Adrenal gland (tissue), 12 donors: ENCODE measurements around the gene ALDH3B2. TPM values are rescaled to one million over a fixed set of nuclear protein-coding genes. Genes with fewer than 3 reads are reported as not detected.

Source experiments
- DNase-seq, 7 donors: peaks; one replicate each; pipeline ENCODE4 v3.0.0-alpha.2; 2019 to 2020
- H3K27ac ChIP-seq, 5 donors: fragments of 200-600 bp; sonication (generic) in 4 of 5; 1 replicate in 3 of 5; 2 replicates in 2 of 5; pipeline versions ENCODE4 v1.5.1 to v1.8.0; 2016 to 2020; ENCODE audit warnings: mild to moderate bottlenecking in 1 of 5
- H3K27me3 ChIP-seq: fragments of 200-600 bp; 2 replicates; pipeline ENCODE4 v1.8.0; 2021
- H3K36me3 ChIP-seq, 2 donors: fragments of 200-600 bp; replicated peaks in 1 of 2; 1 replicate in 1 of 2; 2 replicates in 1 of 2; pipeline versions ENCODE4 v1.5.1 to v1.8.0; 2018 to 2022
- H3K4me1 ChIP-seq, 2 donors: fragments of 200-600 bp; replicated peaks in 1 of 2; 1 replicate in 1 of 2; 2 replicates in 1 of 2; pipeline versions ENCODE4 v1.5.1 to v1.8.0; 2018 to 2021
- H3K4me3 ChIP-seq, 4 donors: fragments of 200-600 bp; sonication (generic) in 3 of 4; one replicate each; pipeline ENCODE4 v1.5.1; 2016 to 2018
- H3K9me3 ChIP-seq, 3 donors: fragments of 200-600 bp; sonication (generic) in 1 of 3; replicated peaks in 1 of 3; 1 replicate in 2 of 3; 2 replicates in 1 of 3; pipeline versions ENCODE4 v1.5.1 to v1.8.0; 2016 to 2021
- POLR2A ChIP-seq, 2 donors: fragments of 450-650 bp; IDR thresholded peaks; one replicate each; pipeline ENCODE4 v1.6.1; 2017; ENCODE audit warnings: antibody characterized with exemption in 2 of 2, mild to moderate bottlenecking in 2 of 2, moderate library complexity in 1 of 2
- WGBS, 4 donors: extraction: QIAGEN DNeasy Blood & Tissue Kit in 2 of 4; methylation state at CpG; one replicate each; pipeline versions ENCODE4 v1.1.5 to v1.1.7; 2013 to 2017; 5-methylcytosine and 5-hydroxymethylcytosine counted together
- intact Hi-C, 2 donors: fragments of 100-400 bp; cut with DNase I; formaldehyde crosslinking; loops; one replicate each; pipeline versions ENCODE4 v1.14.1 to v1.15.0; 2022 to 2023
- polyA plus RNA-seq, 3 donors: library from polyadenylated mRNA; stranded (reverse); fragments of 200-250 nt in 2 of 3; fragments of 350-450 nt in 1 of 3; fragmentation: Illumina TruSeq in 1 of 3; extraction: RNeasy Lipid Tissue Mini Kit (QIAGEN cat#74804) in 1 of 3; gene quantifications; one replicate each; pipeline ENCODE4 v1.2.3, GENCODE V29; 2013 to 2014
- total RNA-seq, 9 donors: library from RNA; depleted of rRNA in 4 of 9; stranded (reverse); fragments of >200 nt in 4 of 9; fragments of 120-200 nt in 1 of 9; fragmentation: NEBNext Ultra II Directional in 1 of 9; extraction: Animal tissue kit (Norgen Biotek cat#: 25700) in 1 of 9; gene quantifications; one replicate each; pipeline versions ENCODE4 v1.1.0 to v1.2.4, GENCODE V29; 2013 to 2023
- TF ChIP-seq, protein P1 (sequence below), 6 experiments: fragments of 450-650 bp in 4 of 6; fragments of 200-600 bp in 2 of 6; sonication (generic) in 1 of 6; IDR thresholded peaks; 1 replicate in 5 of 6; 2 replicates in 1 of 6; pipeline versions ENCODE4 v1.5.1 to v1.8.0; 2016 to 2021; ENCODE audit warnings: antibody characterized with exemption in 6 of 6, mild to moderate bottlenecking in 2 of 6, moderate library complexity in 1 of 6
- donor health status: healthy with polysubstance abuse.
- donor health status: Bipolar disorder and iron deficiency.
- donor health status: DM: yes; HTN: yes; CAD: no.
- donor health status: DM: no; HTN: no; CAD: no.
- donor health status: DM: no; HTN: no; CAD: no.
- donor health status: DM: yes; HTN: yes; CAD: no.

The ALDH3B2 gene
- total and polyA plus RNA-seq, 12 donors = 0.10 TPM; not detected in 11

GRCh38 chr11:67666676-67667489 is 7.5 kb downstream of the ALDH3B2 start:
- DNase-seq = peak in 1 of 7 donors; percentile 46
- Histone ChIP-seq H3K36me3 (no peaks in the 10 kb centered on the region), H3K4me3 (no peak overlapping the region), H3K4me1 (no peaks in the 10 kb centered on the region), H3K27ac (no peak overlapping the region), H3K9me3 (no peaks in the 10 kb centered on the region), H3K27me3 (no peaks in the 10 kb centered on the region)
- TF ChIP-seq, protein P1, sequence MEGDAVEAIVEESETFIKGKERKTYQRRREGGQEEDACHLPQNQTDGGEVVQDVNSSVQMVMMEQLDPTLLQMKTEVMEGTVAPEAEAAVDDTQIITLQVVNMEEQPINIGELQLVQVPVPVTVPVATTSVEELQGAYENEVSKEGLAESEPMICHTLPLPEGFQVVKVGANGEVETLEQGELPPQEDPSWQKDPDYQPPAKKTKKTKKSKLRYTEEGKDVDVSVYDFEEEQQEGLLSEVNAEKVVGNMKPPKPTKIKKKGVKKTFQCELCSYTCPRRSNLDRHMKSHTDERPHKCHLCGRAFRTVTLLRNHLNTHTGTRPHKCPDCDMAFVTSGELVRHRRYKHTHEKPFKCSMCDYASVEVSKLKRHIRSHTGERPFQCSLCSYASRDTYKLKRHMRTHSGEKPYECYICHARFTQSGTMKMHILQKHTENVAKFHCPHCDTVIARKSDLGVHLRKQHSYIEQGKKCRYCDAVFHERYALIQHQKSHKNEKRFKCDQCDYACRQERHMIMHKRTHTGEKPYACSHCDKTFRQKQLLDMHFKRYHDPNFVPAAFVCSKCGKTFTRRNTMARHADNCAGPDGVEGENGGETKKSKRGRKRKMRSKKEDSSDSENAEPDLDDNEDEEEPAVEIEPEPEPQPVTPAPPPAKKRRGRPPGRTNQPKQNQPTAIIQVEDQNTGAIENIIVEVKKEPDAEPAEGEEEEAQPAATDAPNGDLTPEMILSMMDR (IDR thresholded peaks at IDR 0.05) = no peak
- no peak for TF ChIP-seq POLR2A (IDR thresholded peaks at IDR 0.05)
- WGBS, 4 donors = 73 to 82% (median 76%) methylated on average over 6 to 20 of the region's 20 CpGs
- intact Hi-C loops = no loop called here

GRCh38 chr11:67666303-67666645 is 8.1 kb downstream of the ALDH3B2 start:
- Histone ChIP-seq H3K27ac (no peak overlapping the region), H3K9me3 (no peaks in the 10 kb centered on the region), H3K36me3 (no peaks in the 10 kb centered on the region), H3K4me1 (no peaks in the 10 kb centered on the region), H3K27me3 (no peaks in the 10 kb centered on the region), H3K4me3 (no peak overlapping the region)
- DNase-seq = no peak
- no peak for TF ChIP-seq POLR2A (IDR thresholded peaks at IDR 0.05)
- TF ChIP-seq, protein P1 (IDR thresholded peaks at IDR 0.05) = no peak
- WGBS, 4 donors = 83 to 87% (median 85%) methylated on average over 6 to 11 of the region's 11 CpGs
- intact Hi-C loops = no loop called here

DNA sequence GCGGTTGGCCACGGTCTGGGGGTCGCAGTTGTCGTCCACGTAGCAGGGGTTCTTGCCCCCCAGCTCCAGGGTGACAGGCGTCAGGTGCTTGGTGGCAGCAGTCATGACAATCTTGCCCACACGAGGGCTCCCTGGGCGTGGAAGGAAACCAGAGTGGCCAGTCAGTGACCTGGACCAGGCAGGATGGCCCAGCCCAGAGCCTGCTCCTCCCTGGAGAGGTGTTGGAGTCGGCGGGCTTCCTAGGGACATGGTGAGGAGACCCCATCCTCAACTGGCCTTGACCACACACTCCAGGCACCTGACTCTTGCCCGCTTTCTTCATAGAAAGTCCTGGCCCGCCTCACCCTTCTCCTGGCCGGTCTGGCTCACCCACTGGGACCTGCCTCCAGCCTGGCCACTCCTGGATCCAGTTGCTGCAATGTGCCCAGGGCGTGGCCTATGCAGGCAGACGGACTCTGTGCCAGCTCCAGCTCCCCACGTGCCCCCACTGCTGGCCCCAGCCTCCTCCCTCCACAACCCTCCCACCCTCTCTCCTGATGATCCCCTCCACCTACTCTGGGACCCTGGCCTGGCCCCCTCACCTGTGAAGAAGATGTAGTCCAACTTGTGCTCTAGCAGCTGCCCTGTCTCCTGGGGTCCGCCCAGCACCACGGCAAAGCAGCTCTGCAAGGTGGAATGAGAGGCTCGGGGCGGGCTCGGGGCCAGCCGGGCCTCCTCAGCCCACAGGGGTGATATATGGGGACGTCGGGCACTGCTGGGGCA is 8.7 kb downstream of the ALDH3B2 start:
- Histone ChIP-seq H3K27ac (no peak overlapping the region), H3K27me3 (no peaks in the 10 kb centered on the region), H3K36me3 (no peaks in the 10 kb centered on the region), H3K9me3 (no peaks in the 10 kb centered on the region), H3K4me3 (no peak overlapping the region), H3K4me1 (no peaks in the 10 kb centered on the region)
- intact Hi-C loops = no loop called here
- DNase-seq = peak in 5 of 7 donors; percentile 21 to 47 (median 38)
- TF ChIP-seq, protein P1 (IDR thresholded peaks at IDR 0.05) = peak in 4 of 6 experiments; percentile 21 to 30 (median 24)
- TF ChIP-seq POLR2A (IDR thresholded peaks at IDR 0.05) = no peak
- 75 to 81% (median 78%) methylated on average over 5 to 24 of the region's 24 CpGs for WGBS, 4 donors

DNA sequence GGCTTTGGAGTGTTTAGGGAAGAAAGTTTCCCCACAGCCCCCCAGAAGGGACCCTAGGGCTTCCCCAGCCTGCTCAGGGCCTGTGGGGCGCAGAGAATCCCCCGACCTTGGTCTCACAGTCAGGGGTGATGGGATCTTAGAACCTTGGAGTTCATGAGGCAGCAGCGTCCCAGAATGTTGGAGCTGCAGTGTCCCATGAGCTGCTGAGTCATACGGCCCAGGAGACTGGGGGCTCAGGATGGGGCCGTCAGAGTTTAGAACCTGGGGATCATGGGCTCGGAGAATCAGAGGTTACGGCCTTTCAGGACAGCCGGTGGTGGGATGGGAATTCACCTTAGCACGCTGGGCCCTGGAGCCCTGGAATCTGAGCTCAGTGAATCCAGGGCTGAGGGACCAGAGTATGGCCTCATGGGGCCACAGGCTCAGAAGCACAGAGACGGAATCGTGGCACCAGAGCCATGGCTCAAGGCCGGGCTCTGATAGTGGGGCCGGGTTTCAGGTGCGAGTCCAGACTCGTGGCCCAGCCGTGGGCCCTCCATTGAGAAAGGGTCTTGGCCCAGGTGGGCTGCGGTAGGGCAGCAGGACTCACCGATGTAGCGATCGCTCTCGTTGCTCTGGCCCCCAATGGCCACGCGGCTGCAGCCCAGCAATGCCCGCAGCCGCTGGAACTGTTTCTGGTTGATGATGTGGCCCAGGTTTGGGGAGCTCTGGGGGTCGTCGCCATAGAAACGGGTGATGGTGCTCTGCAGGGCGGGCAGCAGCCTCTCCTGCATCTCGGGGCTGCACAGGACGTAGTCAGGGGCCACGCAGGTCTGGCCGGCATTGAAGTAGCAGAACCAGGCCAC is 9.5 kb downstream of the ALDH3B2 start:
- no peak overlapping the region for H3K27ac ChIP-seq
- no peaks in the 10 kb centered on the region for H3K36me3 ChIP-seq
- WGBS, 4 donors = 74 to 87% (median 82%) methylated on average over 17 to 33 of the region's 33 CpGs
- H3K4me3 ChIP-seq = no peak overlapping the region
- no peak for TF ChIP-seq POLR2A (IDR thresholded peaks at IDR 0.05)
- TF ChIP-seq, protein P1 (IDR thresholded peaks at IDR 0.05) = no peak
- no peaks in the 10 kb centered on the region for H3K4me1 ChIP-seq
- no peak for DNase-seq
- H3K9me3 ChIP-seq = no peaks in the 10 kb centered on the region
- intact Hi-C loops = no loop called here
- H3K27me3 ChIP-seq = no peaks in the 10 kb centered on the region
